ENCODE data around the gene TBCD. TPM values are rescaled to one million over a fixed set of nuclear protein-coding genes. Genes with fewer than 3 reads are reported as not detected.
"Not testable (repeated sequence)": the region's sequence is repeated elsewhere in the genome, so short reads cannot be mapped to it uniquely, and the experiment has no call there.

Gene TBCD
- total RNA-seq, 2 donors from 2014 or later, result 64.0 to 123 TPM

GRCh38 chr17:82983510-82984248 lies 231.8 kb downstream of the TBCD start:
- Histone ChIP-seq H3K27ac (no peak overlapping the region), H3K4me1 (replicated peaks) (no peaks in the 10 kb centered on the region), H3K27me3 (replicated peaks; ENCODE audit: insufficient read depth) (no peaks in the 10 kb centered on the region), H3K36me3 (no peaks in the 10 kb centered on the region), H3K4me3 (no peak overlapping the region), H3K9me3 (no peaks in the 10 kb centered on the region)
- DNase-seq (ENCODE audit: low spot score), result no peak
- WGBS, result 92% methylated on average over 27 of the region's 27 CpGs
- TF ChIP-seq, protein P1, sequence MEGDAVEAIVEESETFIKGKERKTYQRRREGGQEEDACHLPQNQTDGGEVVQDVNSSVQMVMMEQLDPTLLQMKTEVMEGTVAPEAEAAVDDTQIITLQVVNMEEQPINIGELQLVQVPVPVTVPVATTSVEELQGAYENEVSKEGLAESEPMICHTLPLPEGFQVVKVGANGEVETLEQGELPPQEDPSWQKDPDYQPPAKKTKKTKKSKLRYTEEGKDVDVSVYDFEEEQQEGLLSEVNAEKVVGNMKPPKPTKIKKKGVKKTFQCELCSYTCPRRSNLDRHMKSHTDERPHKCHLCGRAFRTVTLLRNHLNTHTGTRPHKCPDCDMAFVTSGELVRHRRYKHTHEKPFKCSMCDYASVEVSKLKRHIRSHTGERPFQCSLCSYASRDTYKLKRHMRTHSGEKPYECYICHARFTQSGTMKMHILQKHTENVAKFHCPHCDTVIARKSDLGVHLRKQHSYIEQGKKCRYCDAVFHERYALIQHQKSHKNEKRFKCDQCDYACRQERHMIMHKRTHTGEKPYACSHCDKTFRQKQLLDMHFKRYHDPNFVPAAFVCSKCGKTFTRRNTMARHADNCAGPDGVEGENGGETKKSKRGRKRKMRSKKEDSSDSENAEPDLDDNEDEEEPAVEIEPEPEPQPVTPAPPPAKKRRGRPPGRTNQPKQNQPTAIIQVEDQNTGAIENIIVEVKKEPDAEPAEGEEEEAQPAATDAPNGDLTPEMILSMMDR (IDR thresholded peaks at IDR 0.05), result no peak
- TF ChIP-seq POLR2AphosphoS5 (IDR thresholded peaks at IDR 0.05) (no peak), POLR2A (IDR thresholded peaks at IDR 0.05) (no peak)
- intact Hi-C loops (cut with DNase I), result no loop called here

DNA sequence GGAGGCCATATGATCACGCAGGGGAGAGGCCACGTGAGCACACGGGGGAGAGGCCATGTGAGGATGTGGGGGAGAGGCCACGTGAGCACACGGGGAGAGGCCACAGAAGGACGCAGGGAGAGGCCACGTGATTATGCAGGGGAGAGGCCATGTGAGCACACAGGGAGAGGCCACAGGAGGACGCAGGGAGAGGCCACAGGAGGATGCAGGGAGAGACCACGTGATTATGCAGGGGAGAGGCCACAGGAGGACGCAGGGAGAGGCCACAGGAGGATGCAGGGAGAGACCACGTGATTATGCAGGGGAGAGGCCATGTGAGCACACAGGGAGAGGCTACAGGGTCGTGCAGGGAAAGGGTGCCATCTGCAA lies 232.4 kb downstream of the TBCD start:
- H3K27me3 ChIP-seq (replicated peaks; ENCODE audit: insufficient read depth); H3K4me3 ChIP-seq; H3K36me3 ChIP-seq; DNase-seq (ENCODE audit: low spot score); H3K9me3 ChIP-seq; H3K27ac ChIP-seq; H3K4me1 ChIP-seq (replicated peaks); intact Hi-C loops (cut with DNase I): not testable (repeated sequence)
- WGBS, result 84% methylated on average over 12 of the region's 12 CpGs

GRCh38 chr17:82984751-82985427 lies 233.0 kb downstream of the TBCD start:
- DNase-seq (ENCODE audit: low spot score), result no peak
- H3K36me3 ChIP-seq, result no peaks in the 10 kb centered on the region
- no peaks in the 10 kb centered on the region for H3K9me3 ChIP-seq
- no peak overlapping the region for H3K27ac ChIP-seq
- no peak overlapping the region for H3K4me3 ChIP-seq
- no peaks in the 10 kb centered on the region for H3K27me3 ChIP-seq (replicated peaks; ENCODE audit: insufficient read depth)
- intact Hi-C loops (cut with DNase I), result no loop called here
- TF ChIP-seq POLR2AphosphoS5 (IDR thresholded peaks at IDR 0.05), result no peak
- no peak for TF ChIP-seq POLR2A (IDR thresholded peaks at IDR 0.05)
- TF ChIP-seq, protein P1 (IDR thresholded peaks at IDR 0.05), result no peak
- 93% methylated on average over 15 of the region's 15 CpGs for WGBS
- H3K4me1 ChIP-seq (replicated peaks), result no peaks in the 10 kb centered on the region

DNA sequence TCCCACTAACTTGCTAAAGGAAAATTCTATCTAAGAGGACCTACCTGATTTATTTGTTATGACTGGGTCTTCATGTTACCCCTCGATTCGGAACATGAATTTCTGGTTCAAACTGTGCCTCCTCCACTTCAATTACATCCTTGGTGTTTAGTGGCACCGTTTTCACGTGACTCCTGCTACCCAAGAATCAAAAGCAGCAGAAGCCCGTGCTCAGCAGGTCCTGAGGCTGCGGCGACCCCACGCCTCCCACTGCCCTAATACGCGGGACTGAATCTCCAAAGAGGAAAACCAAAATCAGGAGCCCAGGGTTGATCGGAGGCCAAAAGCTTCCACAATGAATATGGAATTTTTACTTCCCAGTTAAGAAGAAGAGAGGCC lies 233.6 kb downstream of the TBCD start:
- H3K4me3 ChIP-seq, result no peak overlapping the region
- no peaks in the 10 kb centered on the region for H3K9me3 ChIP-seq
- no peaks in the 10 kb centered on the region for H3K4me1 ChIP-seq (replicated peaks)
- intact Hi-C loops (cut with DNase I), result no loop called here
- no peaks in the 10 kb centered on the region for H3K36me3 ChIP-seq
- DNase-seq (ENCODE audit: low spot score), result no peak
- TF ChIP-seq POLR2AphosphoS5 (IDR thresholded peaks at IDR 0.05), result no peak
- TF ChIP-seq, protein P1 (IDR thresholded peaks at IDR 0.05), result no peak
- H3K27ac ChIP-seq, result no peak overlapping the region
- no peaks in the 10 kb centered on the region for H3K27me3 ChIP-seq (replicated peaks; ENCODE audit: insufficient read depth)
- WGBS, result 92% methylated on average over 11 of the region's 11 CpGs

- TF ChIP-seq POLR2A (IDR thresholded peaks at IDR 0.05) (no peak), POLR2AphosphoS5 (IDR thresholded peaks at IDR 0.05) (no peak)
- TF ChIP-seq, protein P1 (IDR thresholded peaks at IDR 0.05), result no peak
- no peak overlapping the region for H3K4me3 ChIP-seq
- H3K27ac ChIP-seq, result no peak overlapping the region
- intact Hi-C loops (cut with DNase I), result no loop called here
- no peaks in the 10 kb centered on the region for H3K4me1 ChIP-seq (replicated peaks)
- no peaks in the 10 kb centered on the region for H3K27me3 ChIP-seq (replicated peaks; ENCODE audit: insufficient read depth)
- no peaks in the 10 kb centered on the region for H3K36me3 ChIP-seq
- no peaks in the 10 kb centered on the region for H3K9me3 ChIP-seq
- WGBS, result 11% methylated on average over 17 of the region's 17 CpGs
- no peak for DNase-seq (ENCODE audit: low spot score)
Observed at GRCh38 chr17:82985973-82986372, 234.1 kb downstream of the TBCD start.

GRCh38 chr17:82989051-82989450 lies 237.2 kb downstream of the TBCD start:
- WGBS, result 93% methylated on average over 3 of the region's 3 CpGs
- H3K27me3 ChIP-seq (replicated peaks; ENCODE audit: insufficient read depth); H3K4me1 ChIP-seq (replicated peaks); DNase-seq (ENCODE audit: low spot score); H3K36me3 ChIP-seq; intact Hi-C loops (cut with DNase I); H3K9me3 ChIP-seq; H3K27ac ChIP-seq; H3K4me3 ChIP-seq: not testable (repeated sequence)
